Cardiac muscle cell (in vitro differentiated cells and primary cell): ENCODE results near the gene FXYD4. TPM values are rescaled to one million over a fixed set of nuclear protein-coding genes. Genes with fewer than 3 reads are reported as not detected.

Source experiments
- DNase-seq, 2 donors: peaks; one replicate each; pipeline versions ENCODE4 v3.0.0 to v3.0.0-alpha.2; 2010 to 2017; ENCODE audit warnings: low read depth in 1 of 2, low spot score in 1 of 2
- H3K27ac ChIP-seq: fragments of 200-600 bp; sonication (generic); 2 replicates; pipeline ENCODE4 v1.5.1; 2016
- H3K27me3 ChIP-seq: fragments of 200-600 bp; sonication (generic); 2 replicates; pipeline ENCODE4 v1.6.0; 2016; ENCODE audit warnings: control low read depth
- H3K36me3 ChIP-seq: fragments of 200-600 bp; sonication (generic); 2 replicates; pipeline ENCODE4 v1.5.1; 2016; ENCODE audit warnings: control low read depth
- H3K4me1 ChIP-seq: fragments of 200-600 bp; sonication (generic); 2 replicates; pipeline ENCODE4 v1.8.1; 2017; ENCODE audit warnings: low read depth, mild to moderate bottlenecking, mixed run types
- H3K4me3 ChIP-seq: fragments of 200-600 bp; sonication (generic); 2 replicates; pipeline ENCODE4 v1.5.1; 2016; ENCODE audit warnings: mild to moderate bottlenecking
- H3K9me3 ChIP-seq: fragments of 200-600 bp; sonication (generic); 2 replicates; pipeline ENCODE4 v1.5.1; 2017; ENCODE audit warnings: low read depth, mild to moderate bottlenecking, control low read depth
- polyA plus RNA-seq: library from polyadenylated mRNA; unstranded; fragments of >200 nt; fragmentation: Nextera tagmentation; extraction: Ambion mirVana; gene quantifications from 2 replicates; pipeline ENCODE4 v1.2.1, GENCODE V29; 2016
- total RNA-seq: library from RNA; depleted of rRNA; stranded (reverse); fragments of >200 nt; gene quantifications from 2 replicates; pipeline ENCODE4 v1.2.3, GENCODE V29; 2016
- TF ChIP-seq, protein P1 (sequence below): IDR thresholded peaks from 2 replicates; pipeline ENCODE4 v1.5.1; 2012; ENCODE audit warnings: low read depth, mild to moderate bottlenecking, low read length

FXYD4 gene
- total and polyA plus RNA-seq, 2 experiments from 2014 or later = not detected

- peaks cover 41% of the 10 kb centered on the region for H3K36me3 ChIP-seq
- no peaks in the 10 kb centered on the region for H3K27me3 ChIP-seq
- H3K4me3 ChIP-seq = no peak overlapping the region
- TF ChIP-seq, protein P1, sequence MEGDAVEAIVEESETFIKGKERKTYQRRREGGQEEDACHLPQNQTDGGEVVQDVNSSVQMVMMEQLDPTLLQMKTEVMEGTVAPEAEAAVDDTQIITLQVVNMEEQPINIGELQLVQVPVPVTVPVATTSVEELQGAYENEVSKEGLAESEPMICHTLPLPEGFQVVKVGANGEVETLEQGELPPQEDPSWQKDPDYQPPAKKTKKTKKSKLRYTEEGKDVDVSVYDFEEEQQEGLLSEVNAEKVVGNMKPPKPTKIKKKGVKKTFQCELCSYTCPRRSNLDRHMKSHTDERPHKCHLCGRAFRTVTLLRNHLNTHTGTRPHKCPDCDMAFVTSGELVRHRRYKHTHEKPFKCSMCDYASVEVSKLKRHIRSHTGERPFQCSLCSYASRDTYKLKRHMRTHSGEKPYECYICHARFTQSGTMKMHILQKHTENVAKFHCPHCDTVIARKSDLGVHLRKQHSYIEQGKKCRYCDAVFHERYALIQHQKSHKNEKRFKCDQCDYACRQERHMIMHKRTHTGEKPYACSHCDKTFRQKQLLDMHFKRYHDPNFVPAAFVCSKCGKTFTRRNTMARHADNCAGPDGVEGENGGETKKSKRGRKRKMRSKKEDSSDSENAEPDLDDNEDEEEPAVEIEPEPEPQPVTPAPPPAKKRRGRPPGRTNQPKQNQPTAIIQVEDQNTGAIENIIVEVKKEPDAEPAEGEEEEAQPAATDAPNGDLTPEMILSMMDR = no peak
- no peak overlapping the region for H3K27ac ChIP-seq
- H3K9me3 ChIP-seq = no peaks in the 10 kb centered on the region
- no peak for DNase-seq
- peaks cover 13% of the 10 kb centered on the region for H3K4me1 ChIP-seq
Measured at GRCh38 chr10:43393606-43394360, 22.3 kb downstream of the FXYD4 start.

DNA sequence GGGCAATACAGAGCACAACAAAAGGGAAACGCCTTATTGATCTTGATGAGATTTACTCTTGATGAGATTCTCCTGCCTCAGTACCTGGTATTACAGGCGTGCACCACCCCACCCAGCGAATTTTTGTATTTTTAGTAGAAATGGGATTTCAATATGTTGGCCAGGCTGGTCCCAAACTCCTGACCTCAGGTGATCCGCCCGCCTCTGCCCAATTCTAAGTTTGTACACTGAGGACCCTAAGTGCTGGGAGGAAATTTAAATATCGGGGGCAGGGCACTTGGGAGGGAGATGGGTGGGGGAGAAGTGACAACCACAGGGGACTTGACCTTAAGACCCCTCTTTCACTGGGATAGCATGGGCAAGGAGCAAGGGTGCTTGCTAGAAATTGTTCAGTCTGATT is 23.4 kb downstream of the FXYD4 start:
- peaks cover 13% of the 10 kb centered on the region for H3K4me1 ChIP-seq
- no peaks in the 10 kb centered on the region for H3K27me3 ChIP-seq
- DNase-seq = no peak
- peaks cover 32% of the 10 kb centered on the region for H3K36me3 ChIP-seq
- TF ChIP-seq, protein P1 = no peak
- H3K27ac ChIP-seq = no peak overlapping the region
- H3K9me3 ChIP-seq = no peaks in the 10 kb centered on the region
- H3K4me3 ChIP-seq = peak overlapping the region; percentile 47

DNA sequence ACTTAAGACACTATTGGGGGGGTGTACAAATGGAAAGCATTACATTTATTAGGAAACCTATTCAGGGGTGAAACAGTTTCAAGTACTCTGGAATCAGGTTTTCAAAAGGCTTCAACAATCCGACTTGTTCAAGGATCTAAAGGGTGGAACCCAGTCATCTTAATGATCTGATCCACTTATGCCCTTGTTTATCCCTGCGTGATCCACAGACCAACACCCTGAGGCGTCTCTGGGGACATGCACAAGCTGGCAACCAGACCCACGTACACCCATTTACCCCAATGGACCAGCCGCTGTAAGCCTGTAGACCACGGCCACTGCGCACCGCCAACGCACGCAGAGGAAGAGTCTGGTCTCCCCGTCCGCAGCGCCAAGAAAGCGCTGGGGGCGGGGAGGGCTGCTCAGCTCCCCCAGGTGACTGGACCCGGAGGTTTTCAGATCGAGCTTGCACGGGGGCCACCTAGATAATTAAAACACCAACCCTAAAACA is 24.2 kb downstream of the FXYD4 start:
- H3K36me3 ChIP-seq = peaks cover 26% of the 10 kb centered on the region
- TF ChIP-seq, protein P1 = no peak
- peak in 1 of 2 donors; percentile 22 for DNase-seq
- peak overlapping the region; percentile 97 for H3K27ac ChIP-seq
- H3K27me3 ChIP-seq = no peaks in the 10 kb centered on the region
- peaks cover 13% of the 10 kb centered on the region for H3K4me1 ChIP-seq
- no peaks in the 10 kb centered on the region for H3K9me3 ChIP-seq
- peak overlapping the region; percentile 47 for H3K4me3 ChIP-seq

DNA sequence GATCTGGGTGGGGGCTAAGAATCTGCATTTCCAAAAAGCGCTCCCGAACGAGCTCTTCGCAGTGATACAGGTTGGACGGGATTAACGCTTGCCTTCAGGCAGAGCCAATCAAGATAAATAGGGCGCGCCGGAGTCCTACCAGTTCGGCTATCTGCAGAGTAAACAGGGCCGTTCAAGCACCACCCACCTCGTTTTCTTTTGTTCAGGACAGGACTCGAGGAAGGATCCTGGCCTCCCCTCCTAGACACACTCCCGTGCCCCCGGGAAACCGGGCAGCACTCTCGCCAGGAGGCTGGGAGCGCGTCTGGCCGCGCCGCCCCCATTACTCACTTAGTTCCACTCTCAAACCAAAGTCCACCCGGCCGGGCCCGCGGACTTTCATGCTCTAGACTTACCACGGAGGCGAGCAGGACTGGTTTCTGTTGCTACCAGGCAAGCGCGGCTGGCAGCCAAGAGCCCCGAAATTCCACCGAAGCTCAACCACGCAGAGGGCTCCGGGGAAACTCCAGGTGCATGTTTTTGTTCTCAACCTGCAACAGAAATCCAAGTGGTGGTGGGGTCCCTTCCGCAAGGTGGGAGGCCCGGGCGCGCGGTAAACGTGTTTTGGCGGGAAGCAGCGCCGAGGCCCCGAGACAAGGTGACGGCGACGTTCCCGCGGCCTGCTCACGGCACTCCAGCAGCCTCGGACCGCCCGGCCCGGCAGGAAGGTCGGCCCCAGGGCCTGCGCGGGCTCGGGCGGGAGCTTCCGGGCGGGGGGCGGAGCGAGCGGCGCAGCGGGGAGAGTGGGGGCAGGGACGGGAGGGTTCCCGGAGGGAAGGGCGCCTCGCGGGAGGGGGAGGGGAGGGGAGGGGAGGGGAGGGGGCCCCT is 24.9 kb downstream of the FXYD4 start:
- peak overlapping the region; percentile 97 for H3K27ac ChIP-seq
- peak overlapping the region; percentile 47 for H3K4me3 ChIP-seq
- no peaks in the 10 kb centered on the region for H3K9me3 ChIP-seq
- H3K4me1 ChIP-seq = peaks cover 13% of the 10 kb centered on the region
- TF ChIP-seq, protein P1 = no peak
- DNase-seq = peak; percentile 79 to 88
- H3K36me3 ChIP-seq = peaks cover 23% of the 10 kb centered on the region
- H3K27me3 ChIP-seq = no peaks in the 10 kb centered on the region

DNA sequence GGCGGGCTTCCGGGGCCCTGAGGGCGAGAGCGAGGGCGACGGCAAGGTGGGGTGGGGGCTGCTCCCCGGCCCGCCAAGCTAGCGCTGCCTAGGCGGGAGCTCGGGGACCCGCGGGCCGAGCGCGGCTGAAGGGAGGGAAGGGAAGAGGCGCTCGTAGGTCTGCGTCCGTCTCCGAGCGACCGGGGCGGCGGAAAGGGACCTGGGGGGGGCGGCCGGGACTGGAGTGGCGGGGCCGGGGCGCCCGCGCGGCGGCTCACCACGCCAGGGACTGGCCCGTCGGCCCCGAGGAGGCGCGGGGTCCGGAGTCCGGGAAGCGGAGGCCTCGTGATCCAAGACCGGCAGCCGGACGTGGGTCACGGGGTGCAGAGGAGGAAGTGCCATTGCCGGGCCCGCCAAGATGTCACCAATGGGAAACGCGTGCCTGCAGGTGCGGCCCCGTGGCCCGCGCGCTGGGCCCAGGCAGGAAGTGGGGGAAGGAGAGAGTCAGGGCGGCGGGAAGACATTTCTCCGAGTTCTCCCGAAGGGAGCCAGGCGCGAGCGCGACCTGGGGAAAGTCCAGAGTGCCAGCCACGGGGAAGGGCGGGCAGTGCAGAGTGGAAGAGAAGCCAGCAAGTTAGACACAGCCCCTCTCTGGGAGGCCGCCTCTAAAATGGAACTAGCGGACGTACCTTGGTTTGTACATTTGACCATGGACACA is 25.6 kb downstream of the FXYD4 start:
- no peaks in the 10 kb centered on the region for H3K9me3 ChIP-seq
- H3K36me3 ChIP-seq = peaks cover 19% of the 10 kb centered on the region
- DNase-seq = peak; percentile 84 to 93
- H3K27ac ChIP-seq = peak overlapping the region; percentile 97
- peak overlapping the region; percentile 47 for H3K4me3 ChIP-seq
- TF ChIP-seq, protein P1 = no peak
- H3K27me3 ChIP-seq = no peaks in the 10 kb centered on the region
- H3K4me1 ChIP-seq = peaks cover 16% of the 10 kb centered on the region
